ENCODE results near the gene GPRIN1.

The GPRIN1 gene

GRCh38 chr5:176609724-176610434 is at the start of gene GPRIN1:
Gene GPRIN1 (minus strand): TSS chr5:176610156. CDS start chr5:176599834, 10,322 bp downstream.
- peak; percentile 88 for DNase-seq (ENCODE audit: low spot score)

- no peak for DNase-seq (ENCODE audit: low spot score)
These were observed 49.5 kb upstream of the GPRIN1 start for GRCh38 chr5:176659512-176659839.

- no peak for DNase-seq (ENCODE audit: low spot score)
These were observed 49.0 kb upstream of the GPRIN1 start for GRCh38 chr5:176658817-176659511.

GRCh38 chr5:176658007-176658599 is 48.1 kb upstream of the GPRIN1 start:
- DNase-seq (ENCODE audit: low spot score), result peak; percentile 81

GRCh38 chr5:176656467-176656990 is 46.6 kb upstream of the GPRIN1 start:
- no peak for DNase-seq (ENCODE audit: low spot score)

- DNase-seq (ENCODE audit: low spot score), result no peak
These were observed 44.9 kb upstream of the GPRIN1 start for GRCh38 chr5:176654856-176655255.

- DNase-seq (ENCODE audit: low spot score), result no peak
These were observed 43.7 kb upstream of the GPRIN1 start for GRCh38 chr5:176653401-176654385.

- no peak for DNase-seq (ENCODE audit: low spot score)
These were observed 42.2 kb upstream of the GPRIN1 start for GRCh38 chr5:176652136-176652535.

- DNase-seq (ENCODE audit: low spot score), result no peak
These were observed 41.6 kb upstream of the GPRIN1 start for GRCh38 chr5:176651472-176651980.

GRCh38 chr5:176650354-176650884 is 40.5 kb upstream of the GPRIN1 start:
- no peak for DNase-seq (ENCODE audit: low spot score)

GRCh38 chr5:176648474-176649194 is 38.7 kb upstream of the GPRIN1 start:
- DNase-seq (ENCODE audit: low spot score), result no peak

GRCh38 chr5:176647843-176648473 is 38.0 kb upstream of the GPRIN1 start:
- DNase-seq (ENCODE audit: low spot score), result no peak

- peak; percentile 100 for DNase-seq (ENCODE audit: low spot score)
These were observed 37.3 kb upstream of the GPRIN1 start, which contains the start of gene TSPAN17 for GRCh38 chr5:176647030-176647842. Gene TSPAN17 (plus strand): TSS chr5:176647484. CDS start chr5:176647616, 132 bp downstream.

GRCh38 chr5:176646707-176647029 is 36.7 kb upstream of the GPRIN1 start:
- DNase-seq (ENCODE audit: low spot score), result no peak

GRCh38 chr5:176646049-176646706 is 36.2 kb upstream of the GPRIN1 start:
- DNase-seq (ENCODE audit: low spot score), result no peak

- DNase-seq (ENCODE audit: low spot score), result no peak
These were observed 35.1 kb upstream of the GPRIN1 start for GRCh38 chr5:176644878-176645670.

GRCh38 chr5:176644294-176644693 is 34.3 kb upstream of the GPRIN1 start:
- no peak for DNase-seq (ENCODE audit: low spot score)

Measured in ecto neural progenitor cell (in vitro differentiated cells).